HCT116 (cell line): ENCODE results near the gene HSPG2.

ENCODE experiments used
- EGR1 ChIP-seq: IDR thresholded peaks from 2 replicates; pipeline ENCODE4 v1.6.1; 2012; ENCODE audit warnings: low read depth
- EZH2 ChIP-seq: fragments of 200-600 bp; sonication (generic); IDR thresholded peaks from 2 replicates; pipeline ENCODE4 v1.6.1; 2017; ENCODE audit warnings: antibody characterized with exemption, mixed run types
- POLR2A ChIP-seq: IDR thresholded peaks from 2 replicates; pipeline ENCODE4 v1.7.0; 2011; ENCODE audit warnings: borderline replicate concordance; ENCODE audit not compliant: insufficient read depth, insufficient read length; ENCODE audit errors: extremely low read depth
- POLR2AphosphoS5 ChIP-seq: IDR thresholded peaks from 2 replicates; pipeline ENCODE4 v1.6.1; 2011; ENCODE audit warnings: mild to moderate bottlenecking, low read depth, low read length, moderate library complexity
- SP1 ChIP-seq: IDR thresholded peaks from 2 replicates; pipeline ENCODE4 v1.6.1; 2012; ENCODE audit warnings: low read depth
- SRF ChIP-seq: IDR thresholded peaks from 2 replicates; pipeline ENCODE4 v1.6.1; 2012; ENCODE audit warnings: low read depth
- ZNF274 ChIP-seq: fragments of 200-500 bp; sonication (Bioruptor generic); IDR thresholded peaks from 2 replicates; pipeline ENCODE4 v1.6.1; 2014; ENCODE audit warnings: mild to moderate bottlenecking, low read depth, low read length, inconsistent platforms
- TF ChIP-seq, protein P1 (sequence below), 3 experiments: fragments of 200-600 bp in 1 of 3; sonication (generic) in 1 of 3; IDR thresholded peaks in 2 of 3; conservative IDR thresholded peaks in 1 of 3; 2 replicates each; pipeline ENCODE4 v1.5.1; 2012 to 2017; ENCODE audit warnings: low read depth in 2 of 3, low read length in 2 of 3, antibody characterized with exemption in 1 of 3, borderline replicate concordance in 1 of 3, control low read depth in 1 of 3, mild to moderate bottlenecking in 1 of 3, mixed read lengths in 1 of 3, mixed run types in 1 of 3, moderate library complexity in 1 of 3; ENCODE audit not compliant: insufficient read depth in 1 of 3
- TF ChIP-seq, protein P2 (sequence below): IDR thresholded peaks from 2 replicates; pipeline ENCODE4 v1.6.1; 2012
- TF ChIP-seq, protein P3 (sequence below): IDR thresholded peaks from 2 replicates; pipeline ENCODE4 v1.6.1; 2012; ENCODE audit warnings: low read depth

DNA sequence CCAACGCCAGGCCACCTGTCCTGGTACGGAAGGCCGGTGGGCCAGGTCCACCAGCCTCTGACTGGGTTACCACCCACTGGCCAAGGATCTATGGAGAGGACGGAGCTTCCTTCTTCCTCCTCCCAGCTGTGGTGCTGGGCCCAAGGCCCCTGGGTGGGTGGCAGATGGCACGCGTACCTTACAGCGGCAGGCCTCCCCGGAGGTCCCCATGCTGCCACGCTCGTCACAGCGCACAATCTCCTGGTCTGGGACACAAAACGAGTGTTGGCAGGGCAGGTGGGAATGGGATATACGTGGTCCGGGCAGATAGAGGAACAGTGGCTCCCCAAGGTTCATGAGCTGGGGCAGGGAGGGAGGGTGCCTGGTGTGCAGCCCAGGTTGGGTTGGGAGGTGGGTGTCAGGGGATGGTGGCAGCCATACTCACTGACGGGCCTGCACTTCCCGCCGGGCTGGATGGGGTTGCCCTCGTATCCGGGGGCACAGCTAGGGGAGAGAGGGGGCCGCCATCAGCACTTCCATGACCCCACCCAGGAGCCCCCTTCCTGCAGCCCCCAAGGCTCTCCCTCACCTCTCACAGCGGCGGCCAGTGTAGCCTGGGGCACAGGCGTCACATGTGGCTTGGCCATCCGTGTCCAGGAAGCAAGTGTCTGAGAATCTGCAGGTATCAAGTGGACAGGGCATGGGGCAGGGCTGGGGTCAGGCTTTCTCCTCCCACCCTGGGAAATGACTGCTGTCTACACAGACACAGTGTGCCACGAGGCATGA is 58.9 kb downstream of the HSPG2 start:
- TF ChIP-seq EZH2 (no peak), POLR2AphosphoS5 (no peak), ZNF274 (no peak), SRF (no peak), POLR2A (no peak), SP1 (no peak), EGR1 (no peak)
- TF ChIP-seq, protein P1, sequence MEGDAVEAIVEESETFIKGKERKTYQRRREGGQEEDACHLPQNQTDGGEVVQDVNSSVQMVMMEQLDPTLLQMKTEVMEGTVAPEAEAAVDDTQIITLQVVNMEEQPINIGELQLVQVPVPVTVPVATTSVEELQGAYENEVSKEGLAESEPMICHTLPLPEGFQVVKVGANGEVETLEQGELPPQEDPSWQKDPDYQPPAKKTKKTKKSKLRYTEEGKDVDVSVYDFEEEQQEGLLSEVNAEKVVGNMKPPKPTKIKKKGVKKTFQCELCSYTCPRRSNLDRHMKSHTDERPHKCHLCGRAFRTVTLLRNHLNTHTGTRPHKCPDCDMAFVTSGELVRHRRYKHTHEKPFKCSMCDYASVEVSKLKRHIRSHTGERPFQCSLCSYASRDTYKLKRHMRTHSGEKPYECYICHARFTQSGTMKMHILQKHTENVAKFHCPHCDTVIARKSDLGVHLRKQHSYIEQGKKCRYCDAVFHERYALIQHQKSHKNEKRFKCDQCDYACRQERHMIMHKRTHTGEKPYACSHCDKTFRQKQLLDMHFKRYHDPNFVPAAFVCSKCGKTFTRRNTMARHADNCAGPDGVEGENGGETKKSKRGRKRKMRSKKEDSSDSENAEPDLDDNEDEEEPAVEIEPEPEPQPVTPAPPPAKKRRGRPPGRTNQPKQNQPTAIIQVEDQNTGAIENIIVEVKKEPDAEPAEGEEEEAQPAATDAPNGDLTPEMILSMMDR (IDR thresholded peaks at IDR 0.05 in 2 of 3, conservative IDR thresholded peaks at IDR 0.05 in 1 of 3; ENCODE audit: borderline replicate concordance in 1 of 3, insufficient read depth in 1 of 3, low read depth in 2 of 3, low read length in 2 of 3) = no peak
- TF ChIP-seq, protein P2, sequence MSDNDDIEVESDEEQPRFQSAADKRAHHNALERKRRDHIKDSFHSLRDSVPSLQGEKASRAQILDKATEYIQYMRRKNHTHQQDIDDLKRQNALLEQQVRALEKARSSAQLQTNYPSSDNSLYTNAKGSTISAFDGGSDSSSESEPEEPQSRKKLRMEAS = no peak
- TF ChIP-seq, protein P3, sequence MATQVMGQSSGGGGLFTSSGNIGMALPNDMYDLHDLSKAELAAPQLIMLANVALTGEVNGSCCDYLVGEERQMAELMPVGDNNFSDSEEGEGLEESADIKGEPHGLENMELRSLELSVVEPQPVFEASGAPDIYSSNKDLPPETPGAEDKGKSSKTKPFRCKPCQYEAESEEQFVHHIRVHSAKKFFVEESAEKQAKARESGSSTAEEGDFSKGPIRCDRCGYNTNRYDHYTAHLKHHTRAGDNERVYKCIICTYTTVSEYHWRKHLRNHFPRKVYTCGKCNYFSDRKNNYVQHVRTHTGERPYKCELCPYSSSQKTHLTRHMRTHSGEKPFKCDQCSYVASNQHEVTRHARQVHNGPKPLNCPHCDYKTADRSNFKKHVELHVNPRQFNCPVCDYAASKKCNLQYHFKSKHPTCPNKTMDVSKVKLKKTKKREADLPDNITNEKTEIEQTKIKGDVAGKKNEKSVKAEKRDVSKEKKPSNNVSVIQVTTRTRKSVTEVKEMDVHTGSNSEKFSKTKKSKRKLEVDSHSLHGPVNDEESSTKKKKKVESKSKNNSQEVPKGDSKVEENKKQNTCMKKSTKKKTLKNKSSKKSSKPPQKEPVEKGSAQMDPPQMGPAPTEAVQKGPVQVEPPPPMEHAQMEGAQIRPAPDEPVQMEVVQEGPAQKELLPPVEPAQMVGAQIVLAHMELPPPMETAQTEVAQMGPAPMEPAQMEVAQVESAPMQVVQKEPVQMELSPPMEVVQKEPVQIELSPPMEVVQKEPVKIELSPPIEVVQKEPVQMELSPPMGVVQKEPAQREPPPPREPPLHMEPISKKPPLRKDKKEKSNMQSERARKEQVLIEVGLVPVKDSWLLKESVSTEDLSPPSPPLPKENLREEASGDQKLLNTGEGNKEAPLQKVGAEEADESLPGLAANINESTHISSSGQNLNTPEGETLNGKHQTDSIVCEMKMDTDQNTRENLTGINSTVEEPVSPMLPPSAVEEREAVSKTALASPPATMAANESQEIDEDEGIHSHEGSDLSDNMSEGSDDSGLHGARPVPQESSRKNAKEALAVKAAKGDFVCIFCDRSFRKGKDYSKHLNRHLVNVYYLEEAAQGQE = no peak
